C4-2B (cell line): ENCODE data around the gene COL6A2.

Experiments
- ZFX ChIP-seq: fragments of 450-650 bp; IDR thresholded peaks from 2 replicates; pipeline ENCODE4 v1.6.1; 2017
- TF ChIP-seq, protein P1 (sequence below): fragments of 450-650 bp; conservative IDR thresholded peaks from 2 replicates; pipeline ENCODE4 v1.5.1; 2017; ENCODE audit warnings: mild to moderate bottlenecking

DNA sequence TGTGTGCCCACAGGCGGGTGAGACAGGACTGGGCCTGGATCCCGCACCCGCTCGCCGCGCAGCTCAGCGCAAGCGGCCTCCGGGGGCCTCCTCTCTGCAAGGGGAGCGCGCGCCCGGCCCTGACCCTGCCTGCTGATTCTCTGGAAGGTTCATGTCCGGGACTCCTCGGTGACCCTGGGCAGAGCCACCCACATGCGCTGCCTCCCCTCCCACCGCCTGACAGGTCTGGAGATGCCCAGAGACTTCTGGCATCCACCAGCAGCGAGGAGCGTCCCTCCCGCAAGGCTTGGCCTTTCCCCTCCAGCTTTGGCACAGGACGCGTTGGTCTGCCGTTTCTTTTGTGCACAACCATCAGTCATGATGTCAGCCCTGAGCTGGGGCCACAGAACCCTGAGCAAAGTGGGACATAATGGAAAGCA, 42.0 kb upstream of the COL6A2 start:
- TF ChIP-seq, protein P1, sequence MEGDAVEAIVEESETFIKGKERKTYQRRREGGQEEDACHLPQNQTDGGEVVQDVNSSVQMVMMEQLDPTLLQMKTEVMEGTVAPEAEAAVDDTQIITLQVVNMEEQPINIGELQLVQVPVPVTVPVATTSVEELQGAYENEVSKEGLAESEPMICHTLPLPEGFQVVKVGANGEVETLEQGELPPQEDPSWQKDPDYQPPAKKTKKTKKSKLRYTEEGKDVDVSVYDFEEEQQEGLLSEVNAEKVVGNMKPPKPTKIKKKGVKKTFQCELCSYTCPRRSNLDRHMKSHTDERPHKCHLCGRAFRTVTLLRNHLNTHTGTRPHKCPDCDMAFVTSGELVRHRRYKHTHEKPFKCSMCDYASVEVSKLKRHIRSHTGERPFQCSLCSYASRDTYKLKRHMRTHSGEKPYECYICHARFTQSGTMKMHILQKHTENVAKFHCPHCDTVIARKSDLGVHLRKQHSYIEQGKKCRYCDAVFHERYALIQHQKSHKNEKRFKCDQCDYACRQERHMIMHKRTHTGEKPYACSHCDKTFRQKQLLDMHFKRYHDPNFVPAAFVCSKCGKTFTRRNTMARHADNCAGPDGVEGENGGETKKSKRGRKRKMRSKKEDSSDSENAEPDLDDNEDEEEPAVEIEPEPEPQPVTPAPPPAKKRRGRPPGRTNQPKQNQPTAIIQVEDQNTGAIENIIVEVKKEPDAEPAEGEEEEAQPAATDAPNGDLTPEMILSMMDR = no peak
- no peak for TF ChIP-seq ZFX
